SU-DHL-6 (cell line): ENCODE measurements around the gene CDK19.

Source experiments
- H2AFZ ChIP-seq: fragments of 200-600 bp; sonication (generic); 2 replicates; pipeline ENCODE4 v1.6.1; 2014; ENCODE audit warnings: low read depth, mild to moderate bottlenecking, moderate library complexity, mixed read lengths, antibody characterized with exemption, low read length; ENCODE audit not compliant: severe bottlenecking
- H3F3A ChIP-seq: fragments of 200-600 bp; shearing (Covaris generic); 2 replicates; pipeline ENCODE4 v1.6.0; 2016; ENCODE audit warnings: antibody characterized with exemption, mild to moderate bottlenecking; ENCODE audit not compliant: insufficient read depth
- H3K27ac ChIP-seq: fragments of 200-600 bp; sonication (generic); 2 replicates; pipeline ENCODE4 v1.5.1; 2016; ENCODE audit warnings: low read depth, mild to moderate bottlenecking, low read length, moderate library complexity, mixed read lengths
- H3K27me3 ChIP-seq: fragments of 200-600 bp; sonication (generic), shearing (Covaris generic); 2 replicates; pipeline ENCODE4 v1.6.0; 2014; ENCODE audit warnings: mild to moderate bottlenecking, low read length
- H3K36me3 ChIP-seq: fragments of 200-600 bp; sonication (generic); 2 replicates; pipeline ENCODE4 v1.6.1; 2014; ENCODE audit warnings: mild to moderate bottlenecking, low read length, mixed read lengths
- H3K4me2 ChIP-seq: fragments of 300-600, 200-600 bp; shearing (Covaris generic), sonication (generic); 2 replicates; pipeline ENCODE4 v1.6.0; 2014; ENCODE audit warnings: low read length, low read depth, mild to moderate bottlenecking; ENCODE audit not compliant: poor library complexity, severe bottlenecking
- H3K4me3 ChIP-seq: fragments of 200-600 bp; sonication (generic); 2 replicates; pipeline ENCODE4 v1.5.1; 2014; ENCODE audit warnings: antibody characterized with exemption, low read length, mild to moderate bottlenecking, mixed read lengths; ENCODE audit not compliant: insufficient read depth, poor library complexity, severe bottlenecking
- H3K79me2 ChIP-seq: fragments of 200-600 bp; sonication (generic); 2 replicates; pipeline ENCODE4 v1.6.1; 2014; ENCODE audit warnings: mild to moderate bottlenecking, low read length, moderate library complexity; ENCODE audit not compliant: insufficient read depth
- H3K9ac ChIP-seq: fragments of 200-600 bp; sonication (generic); 2 replicates; pipeline ENCODE4 v1.7.0; 2014; ENCODE audit warnings: mild to moderate bottlenecking, low read length
- H3K9me2 ChIP-seq: fragments of 200-600 bp; sonication (generic); replicated peaks from 2 replicates; pipeline ENCODE4 v1.6.1; 2014; ENCODE audit warnings: low read length; ENCODE audit not compliant: insufficient read depth
- H3K9me3 ChIP-seq: fragments of 200-600 bp; sonication (generic); 2 replicates; pipeline ENCODE4 v1.6.1; 2014; ENCODE audit warnings: low read length, mixed read lengths; ENCODE audit not compliant: insufficient read depth
- H4K20me1 ChIP-seq: fragments of 200-600 bp; sonication (generic); 2 replicates; pipeline ENCODE4 v1.6.1; 2014; ENCODE audit warnings: low read depth, mild to moderate bottlenecking, antibody characterized with exemption, low read length, moderate library complexity, mixed read lengths
- EZH2phosphoT487 ChIP-seq: fragments of 200-600 bp; sonication (generic), shearing (Covaris generic); conservative IDR thresholded peaks from 2 replicates; pipeline ENCODE4 v1.6.1; 2018; ENCODE audit warnings: mild to moderate bottlenecking, antibody characterized with exemption, low read length, moderate library complexity, mixed read lengths
- TF ChIP-seq, protein P1 (sequence below): fragments of 200-600 bp; sonication (generic); IDR thresholded peaks from one replicate; pipeline ENCODE4 v1.5.1; 2017; ENCODE audit warnings: antibody characterized with exemption, mild to moderate bottlenecking, low read length, moderate library complexity; ENCODE audit not compliant: insufficient read depth, poor library complexity, severe bottlenecking

CDK19 gene

DNA sequence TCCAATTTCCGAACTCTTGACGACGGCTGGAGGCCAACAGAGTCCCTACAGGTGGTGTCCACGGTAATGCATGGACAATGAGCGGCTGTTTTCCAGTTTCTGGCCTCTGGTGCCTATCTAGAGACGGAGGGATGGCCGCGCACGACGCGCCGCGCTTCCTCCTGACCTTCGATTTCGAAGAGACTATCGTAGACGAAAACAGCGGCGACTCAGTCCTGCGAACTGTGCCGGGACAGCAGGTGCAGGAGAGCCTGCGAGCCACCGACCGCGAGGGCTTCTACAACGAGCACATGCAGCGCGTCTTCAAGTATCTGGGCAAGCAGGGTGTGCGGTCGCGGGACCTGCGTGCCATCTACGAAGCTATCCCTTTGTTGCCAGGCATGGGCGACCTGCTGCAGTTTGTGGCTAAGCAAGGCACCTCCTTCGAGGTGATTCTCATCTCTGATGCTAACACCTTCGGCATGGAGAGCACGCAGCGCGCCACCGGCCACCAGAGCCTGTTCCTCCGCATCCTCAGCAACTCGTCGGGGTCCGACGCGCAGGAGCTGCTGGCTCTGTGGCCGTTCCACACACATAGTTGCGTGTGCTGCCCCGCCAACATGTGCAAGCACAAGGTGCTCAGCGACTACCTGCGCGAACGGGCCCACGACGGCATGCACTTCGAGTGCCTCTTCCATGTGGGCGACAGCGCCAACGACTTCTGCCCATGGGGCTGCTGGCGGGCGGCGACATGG lies 169.4 kb downstream of the CDK19 start:
- Histone ChIP-seq H3F3A (no peaks in the 10 kb centered on the region), H3K36me3 (no peaks in the 10 kb centered on the region), H3K4me2 (no peak overlapping the region), H3K27me3 (no peaks in the 10 kb centered on the region), H3K4me3 (no peak overlapping the region), H2AFZ (no peak overlapping the region), H4K20me1 (no peaks in the 10 kb centered on the region), H3K9me3 (no peaks in the 10 kb centered on the region), H3K9me2 (no peaks in the 10 kb centered on the region), H3K9ac (no peak overlapping the region), H3K79me2 (no peaks in the 10 kb centered on the region), H3K27ac (no peak overlapping the region)
- no peak for TF ChIP-seq EZH2phosphoT487
- TF ChIP-seq, protein P1, sequence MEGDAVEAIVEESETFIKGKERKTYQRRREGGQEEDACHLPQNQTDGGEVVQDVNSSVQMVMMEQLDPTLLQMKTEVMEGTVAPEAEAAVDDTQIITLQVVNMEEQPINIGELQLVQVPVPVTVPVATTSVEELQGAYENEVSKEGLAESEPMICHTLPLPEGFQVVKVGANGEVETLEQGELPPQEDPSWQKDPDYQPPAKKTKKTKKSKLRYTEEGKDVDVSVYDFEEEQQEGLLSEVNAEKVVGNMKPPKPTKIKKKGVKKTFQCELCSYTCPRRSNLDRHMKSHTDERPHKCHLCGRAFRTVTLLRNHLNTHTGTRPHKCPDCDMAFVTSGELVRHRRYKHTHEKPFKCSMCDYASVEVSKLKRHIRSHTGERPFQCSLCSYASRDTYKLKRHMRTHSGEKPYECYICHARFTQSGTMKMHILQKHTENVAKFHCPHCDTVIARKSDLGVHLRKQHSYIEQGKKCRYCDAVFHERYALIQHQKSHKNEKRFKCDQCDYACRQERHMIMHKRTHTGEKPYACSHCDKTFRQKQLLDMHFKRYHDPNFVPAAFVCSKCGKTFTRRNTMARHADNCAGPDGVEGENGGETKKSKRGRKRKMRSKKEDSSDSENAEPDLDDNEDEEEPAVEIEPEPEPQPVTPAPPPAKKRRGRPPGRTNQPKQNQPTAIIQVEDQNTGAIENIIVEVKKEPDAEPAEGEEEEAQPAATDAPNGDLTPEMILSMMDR = no peak

DNA sequence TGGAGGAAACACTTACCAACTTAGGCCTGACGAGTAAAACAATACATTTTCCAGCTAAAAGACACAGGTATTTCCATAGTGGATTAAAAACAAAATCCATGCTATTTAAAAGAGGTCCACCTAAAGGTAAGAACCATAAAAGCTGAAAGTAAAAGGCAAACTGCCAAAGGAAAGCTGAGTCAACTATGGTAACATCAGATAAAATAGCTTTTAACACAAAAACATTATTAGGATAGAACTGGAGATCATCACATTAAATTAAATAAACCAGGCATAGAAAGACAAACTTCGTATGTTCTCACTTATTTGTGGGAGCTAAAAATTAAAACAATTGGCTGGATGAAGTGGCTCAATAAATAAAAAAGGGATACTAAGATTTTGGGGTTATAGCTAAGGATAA lies 172.1 kb downstream of the CDK19 start:
- no peaks in the 10 kb centered on the region for H3F3A ChIP-seq
- H3K36me3 ChIP-seq = no peaks in the 10 kb centered on the region
- no peaks in the 10 kb centered on the region for H4K20me1 ChIP-seq
- no peaks in the 10 kb centered on the region for H3K9me3 ChIP-seq
- H3K79me2 ChIP-seq = no peaks in the 10 kb centered on the region
- H2AFZ ChIP-seq = no peak overlapping the region
- no peak for TF ChIP-seq EZH2phosphoT487
- TF ChIP-seq, protein P1 = no peak
- H3K4me3 ChIP-seq = no peak overlapping the region
- no peaks in the 10 kb centered on the region for H3K9me2 ChIP-seq
- H3K27me3 ChIP-seq = no peaks in the 10 kb centered on the region
- H3K9ac ChIP-seq = no peak overlapping the region
- H3K27ac ChIP-seq = no peak overlapping the region
- H3K4me2 ChIP-seq = no peak overlapping the region

DNA sequence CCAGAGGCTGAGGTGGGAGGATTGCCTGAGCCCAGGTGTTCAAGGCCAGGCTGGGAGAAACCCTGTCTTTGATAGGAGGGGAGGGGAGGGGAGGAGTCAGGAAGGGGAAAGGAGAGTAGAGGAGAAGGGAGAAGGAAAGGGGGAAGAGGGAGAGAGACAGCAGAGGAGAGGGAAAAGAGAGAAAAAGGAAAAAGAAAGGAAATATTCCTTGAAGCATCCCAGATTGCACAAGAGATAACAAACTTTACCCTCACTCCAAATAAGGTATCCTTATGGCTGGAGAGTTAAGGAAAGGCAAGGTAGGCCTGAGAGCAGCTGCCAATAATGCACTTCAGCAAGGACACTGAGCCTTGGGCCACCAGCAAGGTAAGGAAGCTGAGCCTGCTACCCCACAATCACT lies 172.6 kb downstream of the CDK19 start:
- H3K9me2 ChIP-seq = no peaks in the 10 kb centered on the region
- H3K79me2 ChIP-seq = no peaks in the 10 kb centered on the region
- no peak overlapping the region for H2AFZ ChIP-seq
- H3K4me2 ChIP-seq = no peak overlapping the region
- H3K9ac ChIP-seq = no peak overlapping the region
- H3K9me3 ChIP-seq = no peaks in the 10 kb centered on the region
- no peaks in the 10 kb centered on the region for H3K27me3 ChIP-seq
- no peak overlapping the region for H3K27ac ChIP-seq
- no peaks in the 10 kb centered on the region for H4K20me1 ChIP-seq
- no peak overlapping the region for H3K4me3 ChIP-seq
- TF ChIP-seq, protein P1 = no peak
- TF ChIP-seq EZH2phosphoT487 = no peak
- H3K36me3 ChIP-seq = no peaks in the 10 kb centered on the region
- H3F3A ChIP-seq = no peaks in the 10 kb centered on the region
